ENCODE measurements around the gene MAST2.

GRCh38 chr1:45934947-45935346 is 131.5 kb downstream of the MAST2 start:
- TF ChIP-seq CSRNP3 (CRISPR knock-in tag; IDR thresholded peaks at IDR 0.05) (no peak), PATZ1 (CRISPR knock-in tag; IDR thresholded peaks at IDR 0.05; ENCODE audit: borderline replicate concordance) (no peak), CREB5 (CRISPR knock-in tag; IDR thresholded peaks at IDR 0.05; ENCODE audit: low read depth) (no peak), RARB (CRISPR knock-in tag; IDR thresholded peaks at IDR 0.05) (no peak), ZNF70 (CRISPR knock-in tag; IDR thresholded peaks at IDR 0.05) (no peak)

All from SK-N-SH treated with all-trans-retinoic acid at 6 μM for 48 hours (cell line).